Heart right ventricle (tissue), 16 donors: ENCODE results near the gene SLC1A7. TPM values are rescaled to one million over a fixed set of nuclear protein-coding genes. Genes with fewer than 3 reads are reported as not detected.

Experiments used
- ATAC-seq, 8 donors: fragments of 200-7000 bp; cut with Tn5 transposase; one replicate each; pipeline ENCODE4 v1.9.1; 2020; ENCODE audit warnings: mild to moderate bottlenecking in 8 of 8, moderate library complexity in 8 of 8, moderate number of reproducible peaks in 1 of 8
- DNase-seq, 2 donors: peaks; one replicate each; pipeline ENCODE4 v3.0.0-alpha.2; 2020
- H3K27ac ChIP-seq, 10 donors: fragments of 200-600 bp; sonication (generic) in 2 of 10; one replicate each; pipeline versions ENCODE4 v1.5.0 to v1.8.0; 2020 to 2022; ENCODE audit warnings: mild to moderate bottlenecking in 3 of 10
- H3K27me3 ChIP-seq, 7 donors: fragments of 200-600 bp; one replicate each; pipeline ENCODE4 v1.8.0; 2021 to 2022; ENCODE audit warnings: mild to moderate bottlenecking in 2 of 7
- H3K36me3 ChIP-seq, 9 donors: fragments of 200-600 bp; sonication (generic) in 1 of 9; one replicate each; pipeline versions ENCODE4 v1.5.0 to v1.8.0; 2020 to 2022; ENCODE audit warnings: mild to moderate bottlenecking in 2 of 9
- H3K4me1 ChIP-seq, 9 donors: fragments of 200-600 bp; sonication (generic) in 1 of 9; one replicate each; pipeline versions ENCODE4 v1.5.0 to v1.8.0; 2020 to 2022; ENCODE audit warnings: mild to moderate bottlenecking in 4 of 9
- H3K4me3 ChIP-seq, 10 donors: fragments of 200-600 bp; sonication (generic) in 2 of 10; one replicate each; pipeline versions ENCODE4 v1.5.0 to v1.8.0; 2020 to 2022; ENCODE audit warnings: mild to moderate bottlenecking in 7 of 10, moderate library complexity in 2 of 10
- H3K9me3 ChIP-seq, 11 donors: fragments of 200-600 bp in 10 of 11; sonication (generic) in 2 of 11; one replicate each; pipeline versions ENCODE4 v1.5.0 to v1.8.0; 2013 to 2022; ENCODE audit warnings: mild to moderate bottlenecking in 2 of 11, control low read depth in 1 of 11, moderate library complexity in 1 of 11
- CTCF ChIP-seq, 9 donors: fragments of 200-600 bp; sonication (generic) in 2 of 9; IDR thresholded peaks; one replicate each; pipeline versions ENCODE4 v1.5.0 to v1.8.0; 2021 to 2022; ENCODE audit warnings: antibody characterized with exemption in 9 of 9, mild to moderate bottlenecking in 5 of 9, moderate library complexity in 1 of 9
- WGBS, 2 donors: extraction: QIAGEN DNeasy Blood & Tissue Kit; methylation state at CpG; one replicate each; pipeline ENCODE4 v1.1.7; 2013; ENCODE audit warnings: inconsistent platforms in 1 of 2; 5-methylcytosine and 5-hydroxymethylcytosine counted together
- intact Hi-C, 10 donors: fragments of 100-400 bp; cut with DNase I; formaldehyde crosslinking; loops; one replicate each; pipeline versions ENCODE4 v1.11.1 to v1.14.2; 2022
- polyA plus RNA-seq, 2 donors: library from polyadenylated mRNA; stranded (reverse); fragments of 200-250 nt; gene quantifications; one replicate each; pipeline ENCODE4 v1.2.3, GENCODE V29; 2013
- total RNA-seq, 10 donors: library from RNA; stranded (reverse); fragmentation: NEBNext Ultra II Directional in 3 of 10; extraction: Animal tissue kit (Norgen Biotek cat#: 25700) in 3 of 10; gene quantifications; one replicate each; pipeline versions ENCODE4 v1.2.1 to v1.2.4, GENCODE V29; 2021 to 2023
- donor health status: Arrhythmogenic right ventricular cardiomyopathy.
- donor health status: ischemic (EF 13 %, LVEDD 7.1; RV severe dilation, severe dysfunction).
- donor health status: healthy with polysubstance abuse.
- donor health status: DM: no; HTN: yes; CAD: no.
- donor health status: DM: no; HTN: no; CAD: no.
- donor health status: ischemic (EF 25% LVEDD 6.9; RV normal size, moderate dysfunction).
- donor health status: ischemic (EF 25% LVEDD 5.7; RV mildly dilated, moderate dysfunction).
- donor health status: healthy.
- donor health status: DM: yes; HTN: yes; CAD: no.
- donor health status: Ischemic cardiomyopathy.
- donor health status: ischemic (EF 35%, LVEDD 5.7; RV mildly dilated, moderate dysfunction).
- donor health status: nonischemic (EF 11% LVEDD 7.7; RV severe dilation, severe dysfunction).
- donor health status: DM: yes; HTN: yes; CAD: no.
- donor health status: PGD.
- donor health status: ischemic (EF 29% LVEDD 5.4; RV normal size, mild dysfunction).
- donor health status: nonischemic (EF 23%, LVEDD 6.1; RV moderate dilation, normal function).

Gene SLC1A7
- total and polyA plus RNA-seq, 12 donors: 0.04 to 2.0 (median 0.42) TPM

- Histone ChIP-seq H3K9me3 (no peaks in the 10 kb centered on the region), H3K36me3 (no peaks in the 10 kb centered on the region), H3K4me1 (no peaks in the 10 kb centered on the region), H3K27me3 (peaks cover 0 to 10% (median 0%) of the 10 kb centered on the region in 7 donors), H3K27ac (no peak overlapping the region), H3K4me3 (no peak overlapping the region)
- TF ChIP-seq CTCF (IDR thresholded peaks at IDR 0.05): no peak
- DNase-seq (no peak), ATAC-seq (no peak)
- 69 to 70% methylated on average over 2 of the region's 2 CpGs for WGBS, 2 donors
- intact Hi-C loops: no loop called here
These were observed 18.5 kb upstream of the SLC1A7 start for GRCh38 chr1:53160924-53161378.

DNA sequence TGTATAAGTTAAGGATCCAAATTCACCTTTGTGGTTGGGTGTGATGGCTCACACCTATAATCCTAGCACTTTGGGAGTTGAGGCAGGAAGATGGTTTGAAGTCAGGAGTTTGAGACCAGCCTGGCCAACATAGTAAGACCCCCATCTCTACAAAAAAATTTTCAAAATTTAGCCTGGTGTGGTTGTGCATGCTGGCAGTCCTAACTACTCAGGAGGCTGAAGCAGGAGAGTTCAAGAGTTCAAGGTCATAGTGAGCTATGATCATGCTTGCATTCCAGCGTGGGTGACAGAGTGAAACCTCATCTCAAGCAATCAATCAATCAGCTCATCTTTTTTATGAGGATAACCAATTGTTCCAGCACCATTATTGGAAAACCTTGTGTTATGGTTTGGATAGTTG is 16.5 kb upstream of the SLC1A7 start:
- Histone ChIP-seq H3K4me3 (no peak overlapping the region), H3K27me3 (peaks cover 0 to 10% (median 0%) of the 10 kb centered on the region in 7 donors), H3K9me3 (no peaks in the 10 kb centered on the region), H3K36me3 (no peaks in the 10 kb centered on the region), H3K27ac (no peak overlapping the region), H3K4me1 (no peaks in the 10 kb centered on the region)
- intact Hi-C loops: no loop called here
- DNase-seq (no peak), ATAC-seq (no peak)
- TF ChIP-seq CTCF (IDR thresholded peaks at IDR 0.05): no peak
- WGBS, 2 donors: 71 to 86% methylated on average over 1 of the region's 1 CpG

DNA sequence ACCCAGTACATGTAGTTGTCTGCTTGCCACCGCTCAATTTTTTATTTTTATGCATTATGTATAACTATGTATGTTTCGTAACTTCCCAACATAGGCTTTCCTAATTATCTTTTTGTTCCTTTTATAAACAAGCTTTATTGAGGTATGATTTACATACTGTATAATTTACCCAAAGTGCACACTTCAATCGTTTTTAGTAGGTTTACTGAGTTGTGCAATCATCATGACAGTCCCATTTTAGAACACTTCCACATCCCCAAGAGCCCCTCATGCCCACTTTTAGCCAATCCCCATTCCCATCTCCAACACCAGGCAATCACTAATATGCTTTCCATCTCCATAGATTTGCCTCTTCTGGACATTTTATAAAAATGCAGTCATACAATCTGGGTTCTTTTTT is 14.3 kb upstream of the SLC1A7 start:
- H3K9me3 ChIP-seq: no peaks in the 10 kb centered on the region
- ATAC-seq (no peak), DNase-seq (no peak)
- intact Hi-C loops: no loop called here
- H3K4me3 ChIP-seq: no peak overlapping the region
- no peaks in the 10 kb centered on the region for H3K4me1 ChIP-seq
- no peak overlapping the region for H3K27ac ChIP-seq
- H3K27me3 ChIP-seq: no peaks in the 10 kb centered on the region
- H3K36me3 ChIP-seq: no peaks in the 10 kb centered on the region
- 78 to 79% methylated on average over 3 of the region's 3 CpGs for WGBS, 2 donors
- TF ChIP-seq CTCF (IDR thresholded peaks at IDR 0.05): no peak

GRCh38 chr1:53155945-53156344 is 13.5 kb upstream of the SLC1A7 start:
- intact Hi-C loops: no loop called here
- Histone ChIP-seq H3K36me3 (no peaks in the 10 kb centered on the region), H3K4me3 (no peak overlapping the region), H3K27me3 (no peaks in the 10 kb centered on the region), H3K27ac (no peak overlapping the region), H3K4me1 (no peaks in the 10 kb centered on the region), H3K9me3 (no peaks in the 10 kb centered on the region)
- no peak for DNase-seq
- TF ChIP-seq CTCF (IDR thresholded peaks at IDR 0.05): no peak
- no peak for ATAC-seq
- 86 to 90% methylated on average over 7 of the region's 7 CpGs for WGBS, 2 donors
